DOHH2 (cell line): ENCODE measurements around the gene VTI1A.

Experiments
- H3F3A ChIP-seq: fragments of 200-600 bp; sonication (generic), shearing (Covaris generic); 2 replicates; pipeline ENCODE4 v1.6.0; 2016; ENCODE audit warnings: antibody characterized with exemption, mild to moderate bottlenecking; ENCODE audit not compliant: control insufficient read depth, insufficient read depth
- H3K27ac ChIP-seq: fragments of 200-600 bp; sonication (generic); 2 replicates; pipeline ENCODE4 v1.5.1; 2014; ENCODE audit warnings: low read depth, mild to moderate bottlenecking, low read length, moderate library complexity
- H3K27me3 ChIP-seq: fragments of 200-600 bp; sonication (generic); 2 replicates; pipeline ENCODE4 v1.6.1; 2014; ENCODE audit warnings: mild to moderate bottlenecking, low read length, mixed read lengths; ENCODE audit not compliant: control insufficient read depth
- H3K36me3 ChIP-seq: fragments of 200-600 bp; sonication (generic); 2 replicates; pipeline ENCODE4 v1.6.1; 2014; ENCODE audit warnings: mild to moderate bottlenecking, low read length, moderate library complexity, mixed read lengths; ENCODE audit not compliant: control insufficient read depth
- H3K4me1 ChIP-seq: fragments of 200-600 bp; sonication (generic); 2 replicates; pipeline ENCODE4 v1.6.1; 2014; ENCODE audit warnings: mild to moderate bottlenecking, low read length, mixed read lengths; ENCODE audit not compliant: control insufficient read depth
- H3K4me2 ChIP-seq: fragments of 200-600 bp; sonication (generic); 2 replicates; pipeline ENCODE4 v1.6.0; 2014; ENCODE audit warnings: mild to moderate bottlenecking, low read length, moderate library complexity
- H3K4me3 ChIP-seq: fragments of 200-600 bp; sonication (generic); 2 replicates; pipeline ENCODE4 v1.5.1; 2014; ENCODE audit warnings: mild to moderate bottlenecking, low read length, mixed read lengths
- H3K79me2 ChIP-seq: fragments of 200-600 bp; sonication (generic); 2 replicates; pipeline ENCODE4 v1.6.1; 2014; ENCODE audit warnings: mild to moderate bottlenecking, low read length, mixed read lengths; ENCODE audit not compliant: control insufficient read depth
- H3K9me2 ChIP-seq: fragments of 200-600 bp; sonication (generic); replicated peaks from 2 replicates; pipeline ENCODE4 v1.6.1; 2014; ENCODE audit warnings: mild to moderate bottlenecking, low read length, mixed read lengths; ENCODE audit not compliant: control insufficient read depth
- H3K9me3 ChIP-seq: fragments of 200-600 bp; sonication (generic); 2 replicates; pipeline ENCODE4 v1.6.1; 2014; ENCODE audit warnings: antibody characterized with exemption, low read length, mixed read lengths; ENCODE audit not compliant: control insufficient read depth, insufficient read depth
- H4K20me1 ChIP-seq: fragments of 200-600 bp; sonication (generic); 2 replicates; pipeline ENCODE4 v1.6.0; 2014; ENCODE audit warnings: low read depth, mild to moderate bottlenecking, antibody characterized with exemption, low read length, moderate library complexity; ENCODE audit not compliant: control insufficient read depth, insufficient read depth
- EZH2phosphoT487 ChIP-seq: fragments of 200-600 bp; sonication (generic); IDR thresholded peaks from 2 replicates; pipeline ENCODE4 v1.6.1; 2017; ENCODE audit warnings: borderline replicate concordance, mild to moderate bottlenecking, antibody characterized with exemption, low read length, moderate library complexity, mixed read lengths
- TF ChIP-seq, protein P1 (sequence below): fragments of 200-600 bp; sonication (generic); IDR thresholded peaks from one replicate; pipeline ENCODE4 v1.5.1; 2014; ENCODE audit warnings: antibody characterized with exemption, mild to moderate bottlenecking, low read depth, low read length; ENCODE audit not compliant: poor library complexity, severe bottlenecking

VTI1A gene

DNA sequence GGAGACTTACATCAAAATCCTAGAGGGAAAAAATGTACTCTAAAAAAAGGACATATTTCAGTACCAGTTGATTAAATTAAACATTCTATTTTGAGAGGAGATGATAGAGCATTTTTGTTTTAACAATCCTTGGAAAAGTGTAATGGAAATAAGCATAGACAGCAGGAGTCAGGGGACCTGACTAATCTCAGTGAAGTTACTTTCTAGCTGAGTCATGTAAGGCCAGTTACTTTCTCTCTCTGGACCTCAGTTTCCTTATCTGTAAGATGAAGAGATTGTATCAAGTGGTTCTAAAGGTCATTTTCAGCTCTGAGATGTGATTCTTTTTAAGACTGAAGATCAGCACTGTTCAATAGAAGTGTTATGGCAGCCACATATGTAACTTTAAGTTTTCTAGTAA lies 44.1 kb downstream of the VTI1A start:
- H3K9me3 ChIP-seq, result no peaks in the 10 kb centered on the region
- H3K4me2 ChIP-seq, result no peak overlapping the region
- H3K9me2 ChIP-seq, result no peaks in the 10 kb centered on the region
- no peaks in the 10 kb centered on the region for H3K4me1 ChIP-seq
- TF ChIP-seq EZH2phosphoT487, result no peak
- TF ChIP-seq, protein P1, sequence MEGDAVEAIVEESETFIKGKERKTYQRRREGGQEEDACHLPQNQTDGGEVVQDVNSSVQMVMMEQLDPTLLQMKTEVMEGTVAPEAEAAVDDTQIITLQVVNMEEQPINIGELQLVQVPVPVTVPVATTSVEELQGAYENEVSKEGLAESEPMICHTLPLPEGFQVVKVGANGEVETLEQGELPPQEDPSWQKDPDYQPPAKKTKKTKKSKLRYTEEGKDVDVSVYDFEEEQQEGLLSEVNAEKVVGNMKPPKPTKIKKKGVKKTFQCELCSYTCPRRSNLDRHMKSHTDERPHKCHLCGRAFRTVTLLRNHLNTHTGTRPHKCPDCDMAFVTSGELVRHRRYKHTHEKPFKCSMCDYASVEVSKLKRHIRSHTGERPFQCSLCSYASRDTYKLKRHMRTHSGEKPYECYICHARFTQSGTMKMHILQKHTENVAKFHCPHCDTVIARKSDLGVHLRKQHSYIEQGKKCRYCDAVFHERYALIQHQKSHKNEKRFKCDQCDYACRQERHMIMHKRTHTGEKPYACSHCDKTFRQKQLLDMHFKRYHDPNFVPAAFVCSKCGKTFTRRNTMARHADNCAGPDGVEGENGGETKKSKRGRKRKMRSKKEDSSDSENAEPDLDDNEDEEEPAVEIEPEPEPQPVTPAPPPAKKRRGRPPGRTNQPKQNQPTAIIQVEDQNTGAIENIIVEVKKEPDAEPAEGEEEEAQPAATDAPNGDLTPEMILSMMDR, result no peak
- no peaks in the 10 kb centered on the region for H3K27me3 ChIP-seq
- H3K36me3 ChIP-seq, result no peaks in the 10 kb centered on the region
- H3K27ac ChIP-seq, result no peak overlapping the region
- H3K4me3 ChIP-seq, result no peak overlapping the region
- no peaks in the 10 kb centered on the region for H3F3A ChIP-seq
- no peaks in the 10 kb centered on the region for H4K20me1 ChIP-seq
- no peaks in the 10 kb centered on the region for H3K79me2 ChIP-seq

DNA sequence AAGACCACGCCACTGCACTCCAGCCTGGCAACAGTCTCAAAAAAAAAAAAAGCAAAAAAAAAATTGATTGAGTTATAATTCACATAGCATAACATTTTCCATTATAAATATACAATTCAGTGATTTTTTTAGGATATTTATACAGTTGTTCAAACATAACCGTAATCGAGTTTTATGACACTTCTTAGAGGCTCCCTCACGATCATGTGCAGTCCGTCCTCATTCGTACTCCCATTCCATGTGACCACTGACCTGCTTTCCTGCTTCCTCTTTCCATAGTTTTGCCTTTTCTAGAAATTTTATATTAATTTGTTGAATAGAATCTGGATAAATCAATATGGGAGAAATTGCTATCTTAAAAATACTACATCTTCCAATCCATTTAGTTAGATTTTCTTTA lies 45.7 kb downstream of the VTI1A start:
- no peaks in the 10 kb centered on the region for H3K4me1 ChIP-seq

DNA sequence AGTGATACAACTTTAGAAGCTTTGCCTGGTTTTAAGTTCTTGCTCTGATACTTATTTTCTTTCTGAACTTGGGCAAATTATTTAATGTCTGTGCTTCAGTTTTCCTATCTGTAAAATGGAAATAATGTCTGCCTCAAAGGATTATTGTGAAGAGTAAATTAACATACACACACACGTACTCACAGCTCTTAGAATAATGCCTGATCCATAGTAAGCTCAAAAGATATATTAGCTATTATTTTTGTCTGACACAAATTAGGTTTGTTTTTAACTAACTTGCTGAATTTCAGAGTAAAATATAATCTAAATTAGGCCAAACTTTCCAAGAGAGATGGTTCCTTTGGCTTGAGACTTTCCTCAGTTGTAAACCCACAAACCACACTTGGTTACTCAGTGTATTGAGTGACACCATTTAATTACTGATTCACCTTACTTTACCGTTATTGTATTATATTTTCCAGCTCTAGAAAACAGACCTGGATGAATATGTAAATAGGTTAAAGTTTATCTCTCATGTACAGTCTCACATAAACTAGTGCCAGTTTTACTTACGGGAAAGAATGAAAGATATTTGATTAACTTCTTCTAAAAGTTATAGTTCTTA lies 50.4 kb downstream of the VTI1A start:
- Histone ChIP-seq H3K4me3 (no peak overlapping the region), H3K4me1 (no peaks in the 10 kb centered on the region), H3K36me3 (no peaks in the 10 kb centered on the region), H4K20me1 (no peaks in the 10 kb centered on the region), H3K79me2 (no peaks in the 10 kb centered on the region), H3K9me3 (no peaks in the 10 kb centered on the region), H3K27ac (no peak overlapping the region), H3K9me2 (no peaks in the 10 kb centered on the region), H3K27me3 (no peaks in the 10 kb centered on the region), H3K4me2 (no peak overlapping the region), H3F3A (no peaks in the 10 kb centered on the region)
- TF ChIP-seq EZH2phosphoT487, result no peak
- TF ChIP-seq, protein P1, result no peak

More for the DNA sequence above, 45.7 kb downstream of the VTI1A start:
- Histone ChIP-seq H3K9me2 (no peaks in the 10 kb centered on the region), H4K20me1 (no peaks in the 10 kb centered on the region), H3F3A (no peaks in the 10 kb centered on the region), H3K9me3 (no peaks in the 10 kb centered on the region), H3K79me2 (no peaks in the 10 kb centered on the region), H3K4me3 (no peak overlapping the region), H3K36me3 (no peaks in the 10 kb centered on the region), H3K27me3 (no peaks in the 10 kb centered on the region), H3K27ac (no peak overlapping the region), H3K4me2 (no peak overlapping the region)
- TF ChIP-seq EZH2phosphoT487, result no peak
- TF ChIP-seq, protein P1, result no peak
